CD4-positive, alpha-beta T cell (primary cell): ENCODE measurements around the gene PXT1. TPM values are rescaled to one million over a fixed set of nuclear protein-coding genes. Genes with fewer than 3 reads are reported as not detected.
A peak's percentile ranks its signal among the peaks of the same experiment; 100 is the strongest.

ENCODE experiments used
- ATAC-seq: fragments of 200-7000 bp; cut with Tn5 transposase; one replicate; pipeline ENCODE4 v1.10.0; 2022; ENCODE audit warnings: mild to moderate bottlenecking; ENCODE audit not compliant: poor library complexity
- CTCF ChIA-PET: fragments of 350-600 bp; sonication (Branson Sonifier 250); formaldehyde crosslinking; loops from one replicate; lab custom pipeline; 2021; ENCODE audit warnings: antibody characterized with exemption, inconsistent platforms; lab: Charles Lee
- POLR2A ChIA-PET: fragments of 350-600 bp; sonication (Branson Sonifier 250); formaldehyde crosslinking; loops from one replicate; lab custom pipeline; 2021; ENCODE audit warnings: antibody characterized with exemption, inconsistent platforms; lab: Charles Lee
- DNase-seq, 14 experiments: peaks; one replicate each; pipeline ENCODE4 v3.0.0-alpha.2; 2013 to 2020; ENCODE audit warnings: mixed read lengths in 2 of 14
- H3K27ac ChIP-seq, 2 donors: one replicate each; pipeline versions ENCODE4 v1.5.1 to v1.7.0; 2013; ENCODE audit warnings: low read length in 2 of 2, low read depth in 1 of 2, mild to moderate bottlenecking in 1 of 2
- H3K27me3 ChIP-seq, 2 experiments: 1 replicate in 1 of 2; 2 replicates in 1 of 2; pipeline versions ENCODE4 v1.6.1 to v1.7.0; 2013; ENCODE audit warnings: low read length in 2 of 2, control low read depth in 1 of 2, mild to moderate bottlenecking in 1 of 2, moderate library complexity in 1 of 2; ENCODE audit not compliant: insufficient read depth in 2 of 2, control insufficient read depth in 1 of 2
- H3K36me3 ChIP-seq: one replicate; pipeline ENCODE4 v1.6.1; 2013; ENCODE audit warnings: low read length, control low read depth; ENCODE audit not compliant: insufficient read depth
- H3K4me1 ChIP-seq: one replicate; pipeline ENCODE4 v1.6.1; 2013; ENCODE audit warnings: low read length, control low read depth; ENCODE audit not compliant: insufficient read depth
- H3K4me3 ChIP-seq: one replicate; pipeline ENCODE4 v1.5.1; 2013; ENCODE audit warnings: mild to moderate bottlenecking, low read length, moderate library complexity
- H3K9me3 ChIP-seq, 2 experiments: 1 replicate in 1 of 2; 2 replicates in 1 of 2; pipeline versions ENCODE4 v1.6.1 to v1.7.0; 2013; ENCODE audit warnings: low read length in 2 of 2, mild to moderate bottlenecking in 2 of 2, control low read depth in 1 of 2, moderate library complexity in 1 of 2; ENCODE audit not compliant: control insufficient read depth in 1 of 2, insufficient read depth in 1 of 2
- H3K27ac Mint-ChIP-seq: one replicate; pipeline ENCODE4 v1.8.0; 2020; ENCODE audit warnings: mixed read lengths
- H3K27me3 Mint-ChIP-seq: one replicate; pipeline ENCODE4 v1.8.0; 2021; ENCODE audit warnings: mixed read lengths
- H3K36me3 Mint-ChIP-seq: one replicate; pipeline ENCODE4 v1.8.0; 2021; ENCODE audit warnings: low read depth, mixed read lengths
- H3K4me1 Mint-ChIP-seq: one replicate; pipeline ENCODE4 v1.8.0; 2021; ENCODE audit warnings: low read depth, mixed read lengths
- H3K4me3 Mint-ChIP-seq: one replicate; pipeline ENCODE4 v1.8.0; 2020; ENCODE audit warnings: mild to moderate bottlenecking, mixed read lengths
- H3K9me3 Mint-ChIP-seq: one replicate; pipeline ENCODE4 v1.8.0; 2020; ENCODE audit warnings: mixed read lengths
- CTCF ChIP-seq: fragments of 200-600 bp; IDR thresholded peaks from one replicate; pipeline ENCODE4 v1.8.0; 2022; ENCODE audit warnings: antibody characterized with exemption, mild to moderate bottlenecking
- intact Hi-C, 2 experiments: fragments of 100-400 bp; cut with DNase I in 1 of 2; cut with micrococcal nuclease in 1 of 2; formaldehyde crosslinking; loops; one replicate each; pipeline versions ENCODE4 v1.15.1 to v1.9.0; 2023 to 2025; cut with DNase I, micrococcal nuclease
- total RNA-seq, 174 experiments: library from RNA in 2 of 174; stranded (reverse) in 2 of 174; gene quantifications; one replicate each; pipeline ENCODE4 v1.2.3 and lab custom pipeline; 2021 to 2026

Gene PXT1
- total RNA-seq, 2 experiments from 2014 or later = 0.55 to 0.59 TPM

- Histone ChIP-seq H3K27me3 (no peaks in the 10 kb centered on the region), H3K36me3 (no peaks in the 10 kb centered on the region), H3K27ac (no peak overlapping the region), H3K9me3 (no peaks in the 10 kb centered on the region), H3K4me3 (no peak overlapping the region), H3K4me1 (peaks cover 7% of the 10 kb centered on the region)
- Mint-ChIP-seq H3K9me3 (no peaks in the 10 kb centered on the region), H3K4me1 (no peaks in the 10 kb centered on the region), H3K4me3 (no peak overlapping the region), H3K27ac (no peak overlapping the region), H3K27me3 (no peaks in the 10 kb centered on the region), H3K36me3 (no peaks in the 10 kb centered on the region)
- ATAC-seq = no peak
- no peak for TF ChIP-seq CTCF
- intact Hi-C loops = loop anchor here in 1 of 2 experiments (10.0 kb wide), 1 partner anchor 264 kb away; no protein-coding TSS in a partner anchor
- no peak for DNase-seq
- ChIA-PET POLR2A (interaction anchor here (1.0 to 1.1 kb wide), 2 partner anchors 14 to 21 kb away, joined by 3 read pairs; partner anchors contain the start of gene BNIP5), CTCF (interaction anchor here (1.4 kb wide), 1 partner anchor 17 kb away, joined by 6 read pairs; no protein-coding TSS in a partner anchor)
Measured at GRCh38 chr6:36358226-36358915, 84.3 kb downstream of the PXT1 start.

GRCh38 chr6:36357872-36358225 is 84.8 kb downstream of the PXT1 start:
- H3K4me1 ChIP-seq = peaks cover 7% of the 10 kb centered on the region
- no peaks in the 10 kb centered on the region for H3K9me3 Mint-ChIP-seq
- no peak for TF ChIP-seq CTCF
- no peaks in the 10 kb centered on the region for H3K9me3 ChIP-seq
- no peaks in the 10 kb centered on the region for H3K27me3 ChIP-seq
- no peaks in the 10 kb centered on the region for H3K36me3 Mint-ChIP-seq
- no peak overlapping the region for H3K27ac ChIP-seq
- no peak overlapping the region for H3K4me3 ChIP-seq
- H3K36me3 ChIP-seq = no peaks in the 10 kb centered on the region
- DNase-seq = peak in 2 of 14 experiments; percentile 28 to 44
- H3K4me1 Mint-ChIP-seq = no peaks in the 10 kb centered on the region
- POLR2A ChIA-PET = interaction anchor here (1.1 kb wide), 1 partner anchor 13 kb away, joined by 3 read pairs; no protein-coding TSS in a partner anchor
- H3K27ac Mint-ChIP-seq = no peak overlapping the region
- peak; percentile 25 for ATAC-seq
- no peaks in the 10 kb centered on the region for H3K27me3 Mint-ChIP-seq
- CTCF ChIA-PET = interaction anchor here (1.4 kb wide), 1 partner anchor 17 kb away, joined by 6 read pairs; no protein-coding TSS in a partner anchor
- no peak overlapping the region for H3K4me3 Mint-ChIP-seq
- intact Hi-C loops = loop anchor here in 1 of 2 experiments (10.0 kb wide), 1 partner anchor 263 kb away; no protein-coding TSS in a partner anchor

DNA sequence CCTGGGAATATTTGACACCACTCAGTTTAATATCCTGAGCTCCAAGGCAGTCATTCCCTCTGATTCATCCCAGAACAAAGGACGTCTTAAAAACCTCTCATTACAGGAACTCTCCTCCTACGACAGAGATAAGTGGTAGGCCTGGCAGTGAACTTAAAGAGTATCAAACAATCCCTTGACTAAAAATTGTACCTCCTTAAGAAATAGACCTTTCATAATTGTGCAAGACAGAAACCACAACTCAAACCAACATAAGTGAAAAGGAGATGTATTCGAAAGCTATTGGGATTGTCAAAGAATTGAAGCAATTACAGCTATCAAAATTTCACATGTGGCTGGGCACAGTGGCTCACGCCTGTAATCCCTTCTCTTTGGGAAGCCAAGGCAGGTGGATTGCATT is 86.8 kb downstream of the PXT1 start:
- no peak overlapping the region for H3K27ac ChIP-seq
- H3K4me3 ChIP-seq = no peak overlapping the region
- no peak for ATAC-seq
- no peaks in the 10 kb centered on the region for H3K36me3 ChIP-seq
- peaks cover 7% of the 10 kb centered on the region for H3K4me1 ChIP-seq
- no peaks in the 10 kb centered on the region for H3K36me3 Mint-ChIP-seq
- CTCF ChIA-PET = interaction anchor here (1.8 kb wide), 1 partner anchor 15 kb away, joined by 5 read pairs; no protein-coding TSS in a partner anchor
- no peak overlapping the region for H3K27ac Mint-ChIP-seq
- no peak for DNase-seq
- H3K9me3 ChIP-seq = no peaks in the 10 kb centered on the region
- H3K27me3 ChIP-seq = no peaks in the 10 kb centered on the region
- no peaks in the 10 kb centered on the region for H3K27me3 Mint-ChIP-seq
- POLR2A ChIA-PET = no interaction called here
- no peak overlapping the region for H3K4me3 Mint-ChIP-seq
- no peaks in the 10 kb centered on the region for H3K4me1 Mint-ChIP-seq
- no peaks in the 10 kb centered on the region for H3K9me3 Mint-ChIP-seq
- no peak for TF ChIP-seq CTCF
- intact Hi-C loops = loop anchor here in 1 of 2 experiments (10.0 kb wide), 1 partner anchor 261 kb away; no protein-coding TSS in a partner anchor
